SJSA1 (cell line): Measurements from ENCODE around the gene SH3RF2. TPM values are rescaled to one million over a fixed set of nuclear protein-coding genes. Genes with fewer than 3 reads are reported as not detected.
A peak's percentile ranks its signal among the peaks of the same experiment; 100 is the strongest.

Experiments
- DNase-seq, 2 experiments: peaks; one replicate each; pipeline ENCODE4 v3.0.0-alpha.2; 2015 to 2020; ENCODE audit warnings: low spot score in 2 of 2, low read depth in 1 of 2
- H3K27ac ChIP-seq: fragments of 250-450 bp; sonication (Bioruptor Pico); 2 replicates; pipeline ENCODE4 v1.5.1; 2020; ENCODE audit warnings: mild to moderate bottlenecking, moderate library complexity
- H3K27me3 ChIP-seq: fragments of 250-450 bp; sonication (Bioruptor Pico); replicated peaks from 2 replicates; pipeline ENCODE4 v1.5.1; 2020; ENCODE audit warnings: mild to moderate bottlenecking, moderate library complexity
- H3K36me3 ChIP-seq: fragments of 250-450 bp; sonication (Bioruptor Pico); 2 replicates; pipeline ENCODE4 v1.5.1; 2020; ENCODE audit warnings: mild to moderate bottlenecking
- H3K4me1 ChIP-seq: fragments of 250-450 bp; sonication (Bioruptor Pico); replicated peaks from 2 replicates; pipeline ENCODE4 v1.6.1; 2021; ENCODE audit warnings: mild to moderate bottlenecking
- H3K4me3 ChIP-seq: fragments of 250-450 bp; sonication (Bioruptor Pico); 2 replicates; pipeline ENCODE4 v1.5.1; 2020; ENCODE audit warnings: mild to moderate bottlenecking
- H3K9me3 ChIP-seq: fragments of 250-450 bp; sonication (Bioruptor Pico); replicated peaks from 2 replicates; pipeline ENCODE4 v1.5.1; 2020; ENCODE audit warnings: mild to moderate bottlenecking
- total RNA-seq: library from RNA; depleted of rRNA; stranded (reverse); fragments of >200 nt; shearing (Covaris generic); gene quantifications from 2 replicates; pipeline ENCODE4 v1.2.3, GENCODE V29; 2014

The SH3RF2 gene
- total RNA-seq, 1 experiment from 2014 or later, result 23.1 TPM

DNA sequence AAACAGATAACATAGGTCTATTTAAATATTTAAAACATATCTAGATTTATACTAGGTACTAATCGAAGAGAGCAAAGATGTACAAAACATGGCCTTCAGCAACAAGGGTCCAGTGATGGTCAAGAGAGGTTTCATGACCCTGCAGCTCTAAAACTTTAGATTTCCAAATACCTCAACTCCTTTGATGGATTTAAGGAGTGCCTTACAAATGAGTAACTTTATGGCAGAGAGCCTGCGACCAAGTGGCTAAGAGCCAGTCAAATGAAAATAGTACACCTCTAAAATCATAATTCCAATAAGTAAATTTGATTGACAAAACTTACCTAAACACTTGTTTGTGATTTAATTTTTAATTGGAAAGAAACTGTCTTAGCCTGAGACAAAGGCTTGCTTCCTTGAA lies 4.7 kb upstream of the SH3RF2 start:
- Histone ChIP-seq H3K27me3 (no peaks in the 10 kb centered on the region), H3K4me1 (peaks cover 25% of the 10 kb centered on the region), H3K27ac (no peak overlapping the region), H3K36me3 (no peaks in the 10 kb centered on the region), H3K4me3 (no peak overlapping the region), H3K9me3 (no peaks in the 10 kb centered on the region)
- no peak for DNase-seq

DNA sequence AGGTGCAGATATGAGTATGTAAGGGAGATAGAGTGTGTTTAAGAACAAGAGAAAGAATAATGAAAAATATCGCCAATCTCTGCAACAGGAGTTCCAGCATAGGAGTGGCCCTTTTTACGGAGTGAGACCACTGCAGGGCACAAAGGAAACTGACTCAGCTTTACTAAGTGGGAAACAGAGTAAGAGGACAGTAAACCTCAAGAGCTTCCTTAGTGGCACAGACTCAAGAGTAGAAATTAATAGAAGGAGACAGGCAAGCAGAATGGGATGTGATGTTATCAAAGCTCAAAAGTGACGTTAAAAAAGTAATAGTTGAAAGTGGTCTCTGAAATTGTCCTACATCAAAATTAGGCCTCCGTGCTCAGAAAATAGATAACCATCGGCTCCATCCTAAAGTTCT lies 2.1 kb upstream of the SH3RF2 start:
- Histone ChIP-seq H3K4me3 (no peak overlapping the region), H3K27ac (0 out of 2 replicates have a peak overlapping the region, but pooled peaks have one; percentile 5), H3K27me3 (no peaks in the 10 kb centered on the region), H3K9me3 (no peaks in the 10 kb centered on the region), H3K36me3 (peaks cover 14% of the 10 kb centered on the region), H3K4me1 (peaks cover 46% of the 10 kb centered on the region)
- DNase-seq, result peak in 1 of 2 experiments; percentile 27

DNA sequence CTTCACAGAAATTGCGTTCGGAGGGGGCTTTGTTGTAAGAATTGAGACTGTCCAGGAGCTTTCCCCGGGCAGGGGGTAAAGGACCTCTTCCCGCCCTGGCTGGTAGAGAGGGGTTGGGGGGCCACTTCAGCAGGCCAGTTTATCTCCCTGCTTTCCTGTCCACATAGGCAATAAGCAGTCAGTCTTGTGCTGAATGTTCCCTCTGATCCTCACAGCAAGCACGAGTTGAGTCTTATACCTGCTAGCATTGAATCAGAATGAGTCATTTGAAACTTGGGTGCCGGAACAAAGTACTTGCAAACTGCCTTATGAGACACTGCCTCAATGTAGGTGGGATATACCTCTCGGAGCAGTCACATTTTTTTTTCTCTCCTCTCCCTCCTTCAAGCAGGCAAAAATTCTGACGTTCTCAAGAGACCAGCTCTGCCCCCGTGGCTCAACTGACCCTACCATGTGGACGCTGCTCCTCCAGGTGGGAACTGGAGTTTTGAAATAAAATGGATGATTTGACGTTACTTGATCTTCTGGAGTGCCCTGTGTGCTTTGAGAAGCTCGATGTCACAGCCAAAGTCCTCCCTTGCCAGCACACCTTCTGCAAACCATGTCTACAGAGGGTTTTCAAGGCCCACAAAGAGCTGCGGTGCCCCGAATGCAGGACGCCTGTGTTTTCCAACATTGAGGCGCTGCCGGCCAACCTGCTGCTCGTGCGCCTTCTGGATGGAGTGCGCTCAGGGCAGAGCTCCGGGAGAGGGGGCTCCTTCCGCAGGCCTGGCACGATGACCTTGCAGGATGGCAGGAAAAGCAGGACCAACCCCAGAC lies 1.3 kb downstream of the SH3RF2 start:
- Histone ChIP-seq H3K27ac (peak overlapping the region; percentile 43), H3K9me3 (no peaks in the 10 kb centered on the region), H3K4me3 (peak overlapping the region; percentile 52), H3K4me1 (peaks cover 79% of the 10 kb centered on the region), H3K36me3 (peaks cover 39% of the 10 kb centered on the region), H3K27me3 (no peaks in the 10 kb centered on the region)
- peak; percentile 70 to 81 for DNase-seq

DNA sequence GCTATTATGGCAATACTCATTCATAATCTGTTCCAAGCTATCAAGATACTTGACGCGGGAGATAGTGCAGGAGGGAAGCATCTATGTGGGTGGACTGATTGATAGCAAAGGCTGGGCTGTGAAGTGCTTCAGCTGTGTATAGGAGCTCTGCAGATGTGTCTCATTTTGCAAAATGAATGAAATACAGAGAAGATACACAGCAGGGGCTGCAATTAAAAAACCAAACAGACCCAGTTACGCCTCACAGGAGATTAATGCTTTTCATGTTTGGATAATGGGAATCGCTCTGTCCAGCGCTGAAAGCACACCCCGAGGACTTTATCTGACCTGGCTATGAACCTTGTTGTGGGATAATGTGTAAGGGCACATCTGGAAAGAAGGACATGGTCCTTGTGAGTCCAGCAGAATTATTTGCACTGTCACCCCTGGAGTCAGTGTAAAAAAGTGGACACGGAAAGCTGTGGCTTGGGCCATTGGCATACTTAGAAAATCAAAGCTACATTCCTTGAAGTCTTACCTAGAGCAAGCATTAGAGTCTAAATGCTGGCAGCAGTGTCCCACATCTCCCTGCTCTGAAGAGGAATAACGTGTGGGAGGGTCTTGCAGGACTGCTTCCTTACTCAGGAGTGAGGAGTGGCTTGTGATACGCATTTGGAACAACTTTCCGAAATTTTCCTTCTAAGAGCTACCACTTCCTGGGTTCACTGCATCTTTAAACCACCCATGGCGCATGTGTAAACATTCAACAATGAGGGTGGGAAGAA lies 2.6 kb downstream of the SH3RF2 start:
- Histone ChIP-seq H3K27ac (peak overlapping the region; percentile 71), H3K36me3 (peaks cover 43% of the 10 kb centered on the region), H3K4me1 (peaks cover 85% of the 10 kb centered on the region), H3K4me3 (peak overlapping the region; percentile 52), H3K27me3 (no peaks in the 10 kb centered on the region), H3K9me3 (no peaks in the 10 kb centered on the region)
- peak; percentile 88 to 96 for DNase-seq

DNA sequence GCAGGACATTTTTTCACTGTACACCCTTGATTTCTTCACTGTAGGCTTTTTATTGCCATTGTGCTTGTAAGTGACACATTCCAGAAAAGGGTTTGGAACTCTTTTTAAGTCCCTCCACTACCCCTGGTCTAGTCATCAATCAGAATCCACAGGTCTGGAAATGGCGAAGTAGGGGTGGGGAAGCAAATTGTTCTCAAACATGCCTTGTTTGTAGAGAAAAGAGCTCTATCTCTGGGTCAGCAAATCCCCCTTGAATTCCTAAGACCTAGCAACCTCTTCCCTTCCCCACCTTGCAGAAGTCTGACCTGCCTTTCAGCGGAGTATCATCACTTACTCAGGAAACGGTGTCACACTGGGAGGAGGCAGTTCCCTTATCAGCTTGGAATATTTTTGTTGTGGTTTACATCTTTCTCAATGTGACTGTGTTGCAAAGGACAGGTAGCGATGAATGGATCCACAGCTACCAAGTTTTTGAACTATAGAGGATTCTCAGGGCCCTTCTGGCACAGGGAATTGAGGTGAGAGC lies 3.2 kb downstream of the SH3RF2 start:
- H3K27me3 ChIP-seq, result no peaks in the 10 kb centered on the region
- DNase-seq, result no peak
- H3K4me3 ChIP-seq, result peak overlapping the region; percentile 52
- peaks cover 43% of the 10 kb centered on the region for H3K36me3 ChIP-seq
- H3K27ac ChIP-seq, result peak overlapping the region; percentile 71
- H3K4me1 ChIP-seq, result peaks cover 83% of the 10 kb centered on the region
- H3K9me3 ChIP-seq, result no peaks in the 10 kb centered on the region

DNA sequence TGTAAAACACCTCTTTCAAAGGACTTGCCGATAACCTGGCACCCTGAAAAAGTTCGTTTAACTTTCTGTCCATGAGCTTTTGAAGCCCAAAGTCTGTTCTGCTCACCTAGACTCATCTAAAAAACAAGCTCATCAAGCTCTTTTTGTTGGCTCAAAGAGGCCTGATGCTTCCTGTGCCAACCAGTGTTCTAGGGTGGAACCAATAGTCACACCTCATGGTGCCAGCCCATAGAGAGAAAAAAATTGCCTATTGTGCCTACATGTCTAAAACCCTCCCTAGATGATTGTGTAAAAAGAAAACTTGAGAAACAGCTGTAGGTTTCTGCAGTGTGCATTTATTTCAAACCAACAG lies 4.7 kb downstream of the SH3RF2 start:
- no peaks in the 10 kb centered on the region for H3K9me3 ChIP-seq
- H3K4me3 ChIP-seq, result no peak overlapping the region
- peaks cover 83% of the 10 kb centered on the region for H3K4me1 ChIP-seq
- H3K27ac ChIP-seq, result peak overlapping the region; percentile 30
- DNase-seq, result no peak
- H3K36me3 ChIP-seq, result peaks cover 43% of the 10 kb centered on the region
- H3K27me3 ChIP-seq, result no peaks in the 10 kb centered on the region

DNA sequence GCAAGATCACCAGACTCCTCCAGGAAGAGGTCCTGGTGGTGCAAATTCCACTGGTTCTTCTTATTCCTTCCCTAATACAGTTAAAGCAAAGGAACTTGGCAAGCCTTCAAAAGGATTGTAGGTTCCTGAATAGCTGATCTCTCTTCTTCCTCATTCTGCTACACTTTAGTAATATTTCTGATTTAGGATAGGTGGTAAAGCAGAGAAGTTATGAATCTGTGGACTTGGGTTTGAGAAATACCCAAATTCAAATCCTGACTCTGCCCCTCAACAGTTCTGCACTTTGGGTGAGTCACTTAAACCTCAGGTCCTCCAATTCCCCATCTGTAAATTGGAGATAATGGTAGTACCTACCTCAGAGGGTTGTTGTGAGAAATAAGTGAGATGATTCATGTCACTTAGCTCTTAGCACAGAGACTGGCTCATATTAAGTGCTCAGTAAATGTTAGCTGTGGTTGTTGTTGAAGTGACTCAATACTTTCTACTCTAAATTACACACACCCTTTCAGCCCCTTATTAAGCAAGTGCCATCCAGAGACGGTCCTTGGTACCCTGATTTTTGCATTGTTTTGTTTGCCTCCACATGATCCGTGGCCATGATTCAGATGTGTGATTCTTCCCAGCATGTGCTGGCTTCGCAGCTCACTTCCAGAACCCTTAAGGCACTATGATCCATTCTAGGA lies 5.2 kb downstream of the SH3RF2 start:
- peak overlapping the region; percentile 30 for H3K27ac ChIP-seq
- peak; percentile 55 to 80 for DNase-seq
- no peak overlapping the region for H3K4me3 ChIP-seq
- H3K27me3 ChIP-seq, result no peaks in the 10 kb centered on the region
- peaks cover 43% of the 10 kb centered on the region for H3K36me3 ChIP-seq
- H3K9me3 ChIP-seq, result no peaks in the 10 kb centered on the region
- peaks cover 82% of the 10 kb centered on the region for H3K4me1 ChIP-seq

DNA sequence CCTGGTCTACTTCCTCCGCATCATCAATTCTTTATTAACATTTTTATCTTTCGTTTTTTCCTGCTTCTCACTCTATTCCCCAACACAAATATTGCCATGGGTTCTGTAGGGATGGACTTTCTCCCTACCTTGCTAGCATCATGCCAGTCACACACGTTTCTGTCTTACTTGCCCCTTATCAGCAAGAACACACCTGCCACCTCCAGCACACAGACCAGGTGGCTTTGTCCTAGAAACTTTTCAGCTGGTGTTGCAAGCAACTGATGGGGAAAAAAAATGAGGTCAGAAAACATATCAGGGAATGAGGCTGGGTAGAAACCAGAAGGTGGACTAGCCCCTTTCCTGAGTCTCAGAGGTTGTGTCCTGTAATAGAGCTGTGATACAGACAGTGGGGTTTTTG lies 5.8 kb downstream of the SH3RF2 start:
- Histone ChIP-seq H3K4me3 (no peak overlapping the region), H3K36me3 (peaks cover 43% of the 10 kb centered on the region), H3K9me3 (no peaks in the 10 kb centered on the region), H3K4me1 (peaks cover 87% of the 10 kb centered on the region), H3K27ac (peak overlapping the region; percentile 30; the same call in 1 of the 2 replicates), H3K27me3 (no peaks in the 10 kb centered on the region)
- DNase-seq, result no peak

DNA sequence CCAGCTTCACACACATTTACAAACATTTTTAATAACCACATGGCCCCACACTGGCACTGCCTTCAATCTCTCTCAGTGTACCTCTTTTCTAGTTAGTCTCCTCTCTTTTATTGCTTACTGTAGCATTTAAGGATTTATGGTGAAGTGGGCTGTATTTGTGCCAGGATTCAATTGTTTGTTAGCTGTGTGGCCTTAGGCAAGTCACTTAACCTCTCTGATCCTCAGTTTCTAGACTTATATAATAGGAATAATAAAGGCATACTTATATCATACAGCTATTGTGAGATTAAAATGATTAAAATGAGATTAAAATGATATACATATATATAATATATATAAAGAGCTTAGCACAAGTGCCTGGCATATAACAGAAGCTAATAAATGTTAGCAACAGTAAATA lies 6.4 kb downstream of the SH3RF2 start:
- Histone ChIP-seq H3K27ac (no peak overlapping the region), H3K27me3 (no peaks in the 10 kb centered on the region), H3K36me3 (peaks cover 48% of the 10 kb centered on the region), H3K4me1 (peaks cover 87% of the 10 kb centered on the region), H3K9me3 (no peaks in the 10 kb centered on the region), H3K4me3 (no peak overlapping the region)
- no peak for DNase-seq

DNA sequence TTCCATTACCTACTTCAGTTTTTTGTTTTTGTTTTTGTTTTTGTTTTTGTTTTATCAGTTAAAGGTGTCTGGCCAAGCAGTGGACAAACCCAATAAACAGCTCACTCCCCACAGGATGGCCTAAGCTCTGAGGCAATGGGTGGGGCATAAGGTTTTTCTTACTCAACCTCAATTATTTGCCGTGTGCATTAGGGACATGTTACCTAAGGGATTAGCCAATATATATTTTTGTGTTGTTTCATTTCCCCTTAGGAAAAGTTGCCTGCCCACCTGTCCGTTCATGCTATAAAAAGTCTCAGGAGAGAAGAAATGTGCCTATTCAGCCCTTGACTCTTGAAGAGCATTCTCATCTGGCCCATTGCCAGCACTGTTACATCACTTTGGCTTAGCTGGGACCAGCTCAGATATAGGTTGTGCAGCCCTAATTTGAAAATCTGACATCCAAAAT lies 7.3 kb downstream of the SH3RF2 start:
- Histone ChIP-seq H3K4me1 (peaks cover 81% of the 10 kb centered on the region), H3K4me3 (no peak overlapping the region), H3K36me3 (peaks cover 45% of the 10 kb centered on the region), H3K9me3 (no peaks in the 10 kb centered on the region), H3K27me3 (no peaks in the 10 kb centered on the region), H3K27ac (no peak overlapping the region)
- DNase-seq, result no peak

DNA sequence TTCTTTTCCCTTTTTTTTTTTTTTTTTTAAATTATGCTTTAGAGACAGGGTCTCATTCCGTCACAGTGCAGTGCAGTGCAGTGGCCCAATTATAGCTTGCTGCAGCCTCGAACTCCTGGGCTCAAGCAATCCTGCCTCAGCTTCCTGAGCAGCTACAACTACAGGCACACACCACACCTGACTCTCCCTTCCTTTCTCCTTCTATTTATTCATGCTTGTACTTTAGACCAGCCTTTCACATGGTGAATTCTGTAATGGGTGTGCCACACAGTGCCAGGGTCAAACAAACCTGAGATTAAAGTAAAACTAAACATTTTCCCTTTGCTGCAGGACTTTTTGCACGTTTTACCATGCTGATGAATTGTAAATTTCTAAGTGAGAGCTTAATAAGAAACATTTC lies 8.0 kb downstream of the SH3RF2 start:
- Histone ChIP-seq H3K4me3 (no peak overlapping the region), H3K27ac (no peak overlapping the region), H3K9me3 (no peaks in the 10 kb centered on the region), H3K27me3 (no peaks in the 10 kb centered on the region), H3K36me3 (peaks cover 41% of the 10 kb centered on the region), H3K4me1 (peaks cover 75% of the 10 kb centered on the region)
- DNase-seq, result no peak

DNA sequence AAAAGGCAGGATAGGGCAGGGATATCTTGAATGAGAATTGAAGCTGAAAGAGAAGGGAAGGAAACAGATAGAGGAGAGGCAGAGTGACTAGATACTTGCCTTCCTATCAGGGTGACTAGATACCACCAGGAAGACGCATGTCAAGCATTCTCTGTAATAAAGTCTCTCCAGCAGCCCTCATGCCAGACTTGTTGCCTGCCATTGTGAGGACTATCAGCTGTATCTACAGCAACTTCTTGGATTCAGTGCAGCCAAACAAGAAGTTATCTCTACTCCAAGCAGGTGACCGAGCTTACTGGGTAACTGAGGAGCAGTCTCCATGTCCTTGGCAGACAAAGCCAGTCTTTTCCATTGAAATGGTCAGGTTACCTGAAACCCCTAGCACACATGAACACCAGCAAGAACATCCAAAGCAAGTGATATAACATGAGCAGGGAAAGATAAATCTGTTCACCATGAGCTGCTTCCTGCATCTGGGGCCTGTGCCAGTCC lies 9.3 kb downstream of the SH3RF2 start:
- H3K4me3 ChIP-seq, result no peak overlapping the region
- H3K27me3 ChIP-seq, result no peaks in the 10 kb centered on the region
- H3K9me3 ChIP-seq, result no peaks in the 10 kb centered on the region
- peaks cover 63% of the 10 kb centered on the region for H3K4me1 ChIP-seq
- peak overlapping the region; percentile 77 for H3K27ac ChIP-seq
- peaks cover 41% of the 10 kb centered on the region for H3K36me3 ChIP-seq
- DNase-seq, result no peak

DNA sequence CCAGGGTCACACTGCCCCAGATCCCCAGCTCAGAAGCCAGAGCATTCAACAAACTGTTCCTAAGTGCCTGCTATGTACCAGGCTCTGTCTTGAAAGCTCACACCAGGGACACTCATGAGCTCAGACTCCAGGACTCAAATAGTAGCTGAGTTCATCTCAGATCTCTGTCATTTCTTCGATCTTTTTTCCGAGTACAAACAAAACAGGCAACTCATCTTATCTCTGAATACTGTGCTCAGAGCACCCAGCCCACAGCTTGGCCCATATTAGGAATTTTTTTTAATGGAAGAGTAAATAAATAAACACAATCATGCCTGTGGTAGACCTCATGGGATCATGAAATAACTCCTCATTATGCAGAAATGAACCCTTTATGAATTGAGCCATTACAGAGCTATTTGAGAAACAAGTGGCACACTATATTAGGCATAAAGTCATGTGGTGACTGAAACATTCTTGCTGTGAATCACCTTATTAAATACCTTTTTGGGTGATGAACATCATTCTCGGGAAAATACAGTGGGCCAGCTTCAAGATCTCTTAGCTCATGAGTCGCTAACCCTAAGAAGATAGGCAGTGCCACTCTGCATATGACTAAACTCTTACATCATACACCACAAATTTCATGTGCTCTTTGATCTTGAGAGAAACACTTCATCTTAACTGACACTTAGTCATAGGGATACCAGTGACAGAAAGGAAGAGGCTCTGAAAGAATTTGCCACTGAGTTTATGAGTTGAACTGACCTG lies 9.9 kb downstream of the SH3RF2 start:
- no peak overlapping the region for H3K4me3 ChIP-seq
- H3K4me1 ChIP-seq, result peaks cover 56% of the 10 kb centered on the region
- no peaks in the 10 kb centered on the region for H3K9me3 ChIP-seq
- peak overlapping the region; percentile 77 for H3K27ac ChIP-seq
- H3K27me3 ChIP-seq, result no peaks in the 10 kb centered on the region
- DNase-seq, result peak; percentile 84 to 98
- H3K36me3 ChIP-seq, result peaks cover 39% of the 10 kb centered on the region
